Gastrocnemius medialis (tissue), 4 donors: ENCODE data around the gene FAM72A.
"Not testable (repeated sequence)": the region's sequence is repeated elsewhere in the genome, so short reads cannot be mapped to it uniquely, and the experiment has no call there.

ENCODE experiments used
- POLR2A ChIP-seq, 2 donors: fragments of 450-650 bp; IDR thresholded peaks; one replicate each; pipeline ENCODE4 v1.6.1; 2017; ENCODE audit warnings: antibody characterized with exemption in 2 of 2, mild to moderate bottlenecking in 2 of 2, moderate library complexity in 2 of 2
- TF ChIP-seq, protein P1 (sequence below), 5 experiments: fragments of 450-650 bp in 3 of 5; fragments of 200-600 bp in 2 of 5; sonication (generic) in 2 of 5; IDR thresholded peaks in 4 of 5; conservative IDR thresholded peaks in 1 of 5; 1 replicate in 4 of 5; 2 replicates in 1 of 5; pipeline ENCODE4 v1.5.1; 2016 to 2019; ENCODE audit warnings: antibody characterized with exemption in 5 of 5, mild to moderate bottlenecking in 3 of 5, moderate library complexity in 3 of 5

DNA sequence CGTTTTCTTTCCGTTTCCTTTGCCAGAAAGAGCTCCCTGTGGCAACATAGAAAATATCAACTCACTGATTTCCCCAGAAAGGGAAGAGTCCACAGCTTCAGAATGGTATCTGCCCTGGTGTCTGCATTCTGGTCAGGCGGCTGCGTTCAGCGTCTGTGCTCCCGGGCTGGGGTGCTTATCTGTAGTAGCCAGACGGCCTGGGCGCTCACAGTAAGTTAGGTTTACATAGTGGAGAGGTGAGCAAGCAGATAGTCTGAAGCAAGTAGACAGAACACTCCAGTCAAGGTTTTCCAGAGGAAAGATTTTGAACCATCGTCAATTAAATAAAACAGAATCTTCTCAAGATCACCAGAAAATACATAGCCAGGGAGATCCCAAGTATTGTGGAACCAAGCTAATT, 29.4 kb upstream of the FAM72A start:
- TF ChIP-seq, protein P1, sequence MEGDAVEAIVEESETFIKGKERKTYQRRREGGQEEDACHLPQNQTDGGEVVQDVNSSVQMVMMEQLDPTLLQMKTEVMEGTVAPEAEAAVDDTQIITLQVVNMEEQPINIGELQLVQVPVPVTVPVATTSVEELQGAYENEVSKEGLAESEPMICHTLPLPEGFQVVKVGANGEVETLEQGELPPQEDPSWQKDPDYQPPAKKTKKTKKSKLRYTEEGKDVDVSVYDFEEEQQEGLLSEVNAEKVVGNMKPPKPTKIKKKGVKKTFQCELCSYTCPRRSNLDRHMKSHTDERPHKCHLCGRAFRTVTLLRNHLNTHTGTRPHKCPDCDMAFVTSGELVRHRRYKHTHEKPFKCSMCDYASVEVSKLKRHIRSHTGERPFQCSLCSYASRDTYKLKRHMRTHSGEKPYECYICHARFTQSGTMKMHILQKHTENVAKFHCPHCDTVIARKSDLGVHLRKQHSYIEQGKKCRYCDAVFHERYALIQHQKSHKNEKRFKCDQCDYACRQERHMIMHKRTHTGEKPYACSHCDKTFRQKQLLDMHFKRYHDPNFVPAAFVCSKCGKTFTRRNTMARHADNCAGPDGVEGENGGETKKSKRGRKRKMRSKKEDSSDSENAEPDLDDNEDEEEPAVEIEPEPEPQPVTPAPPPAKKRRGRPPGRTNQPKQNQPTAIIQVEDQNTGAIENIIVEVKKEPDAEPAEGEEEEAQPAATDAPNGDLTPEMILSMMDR (IDR thresholded peaks at IDR 0.05 in 4 of 5, conservative IDR thresholded peaks at IDR 0.05 in 1 of 5) = not testable (repeated sequence)
- TF ChIP-seq POLR2A (IDR thresholded peaks at IDR 0.05) = not testable (repeated sequence)
